CD4-positive, CD25-positive, alpha-beta regulatory T cell (primary cell): ENCODE results near the gene AKR1C3. TPM values are rescaled to one million over a fixed set of nuclear protein-coding genes. Genes with fewer than 3 reads are reported as not detected.

Source experiments
- ATAC-seq, 2 donors: fragments of 150-1000 bp; cut with Tn5 transposase; one replicate each; pipeline ENCODE4 v1.10.0; 2021; ENCODE audit warnings: low read depth in 2 of 2, moderate number of reproducible peaks in 2 of 2, moderate library complexity in 1 of 2
- DNase-seq, 3 donors: peaks; one replicate each; pipeline versions ENCODE4 v3.0.0 to v3.0.0-alpha.2; 2012 to 2022; ENCODE audit warnings: mixed read lengths in 1 of 3
- H3K27ac ChIP-seq: one replicate; pipeline ENCODE4 v1.7.0; 2013; ENCODE audit warnings: mild to moderate bottlenecking, low read length; ENCODE audit not compliant: insufficient read depth, poor library complexity, severe bottlenecking
- H3K27me3 ChIP-seq: one replicate; pipeline ENCODE4 v1.7.0; 2013; ENCODE audit warnings: low read length; ENCODE audit not compliant: control insufficient read depth, insufficient read depth
- H3K36me3 ChIP-seq: one replicate; pipeline ENCODE4 v1.7.0; 2013; ENCODE audit warnings: mild to moderate bottlenecking, low read length, moderate library complexity; ENCODE audit not compliant: control insufficient read depth, insufficient read depth
- H3K4me1 ChIP-seq: 2 replicates; pipeline ENCODE4 v1.7.0; 2013; ENCODE audit warnings: mild to moderate bottlenecking, low read length; ENCODE audit not compliant: insufficient read depth, control insufficient read depth, poor library complexity, severe bottlenecking
- H3K4me3 ChIP-seq: one replicate; pipeline ENCODE4 v1.7.0; 2013; ENCODE audit warnings: low read depth, mild to moderate bottlenecking, low read length, moderate library complexity
- H3K9me3 ChIP-seq, 2 experiments: 1 replicate in 1 of 2; 2 replicates in 1 of 2; pipeline ENCODE4 v1.7.0; 2013; ENCODE audit warnings: low read length in 2 of 2, mild to moderate bottlenecking in 1 of 2, moderate library complexity in 1 of 2; ENCODE audit not compliant: control insufficient read depth in 2 of 2
- H3K27ac Mint-ChIP-seq, 3 donors: one replicate each; pipeline ENCODE4 v1.8.0; 2020 to 2022; ENCODE audit warnings: mild to moderate bottlenecking in 3 of 3, mixed read lengths in 3 of 3, moderate library complexity in 2 of 3
- H3K27me3 Mint-ChIP-seq: one replicate; pipeline ENCODE4 v1.8.0; 2022; ENCODE audit warnings: mild to moderate bottlenecking, mixed read lengths
- H3K36me3 Mint-ChIP-seq: one replicate; pipeline ENCODE4 v1.8.0; 2020; ENCODE audit warnings: mixed read lengths
- H3K4me1 Mint-ChIP-seq, 4 donors: one replicate each; pipeline ENCODE4 v1.8.0; 2020 to 2022; ENCODE audit warnings: mixed read lengths in 4 of 4, mild to moderate bottlenecking in 1 of 4
- H3K4me3 Mint-ChIP-seq, 4 donors: one replicate each; pipeline ENCODE4 v1.8.0; 2020 to 2022; ENCODE audit warnings: mild to moderate bottlenecking in 4 of 4, mixed read lengths in 4 of 4, moderate library complexity in 3 of 4
- H3K9me3 Mint-ChIP-seq, 7 donors: one replicate each; pipeline ENCODE4 v1.8.0; 2020 to 2022; ENCODE audit warnings: mixed read lengths in 7 of 7, mild to moderate bottlenecking in 3 of 7, moderate library complexity in 2 of 7
- polyA plus RNA-seq, 4 donors: library from polyadenylated mRNA; unstranded; fragments of 300-500 nt; fragmentation: Illumina TruSeq; gene quantifications; one replicate each; pipeline ENCODE4 v1.2.3, GENCODE V29; 2021
- total RNA-seq: library from RNA; stranded (reverse); gene quantifications from one replicate; pipeline ENCODE4 v1.2.3, GENCODE V29; 2022

AKR1C3 gene
- total and polyA plus RNA-seq, 5 donors from 2014 or later: 7.4 to 49.6 (median 12.3) TPM

- H3K36me3 ChIP-seq: no peaks in the 10 kb centered on the region
- no peaks in the 10 kb centered on the region for H3K4me1 Mint-ChIP-seq
- ATAC-seq (no peak), DNase-seq (no peak)
- no peak overlapping the region for H3K27ac Mint-ChIP-seq
- H3K27ac ChIP-seq: no peak overlapping the region
- H3K36me3 Mint-ChIP-seq: no peaks in the 10 kb centered on the region
- H3K4me1 ChIP-seq: no peaks in the 10 kb centered on the region
- no peak overlapping the region for H3K4me3 ChIP-seq
- H3K27me3 Mint-ChIP-seq: no peaks in the 10 kb centered on the region
- peaks cover 0 to 5% of the 10 kb centered on the region in 2 experiments for H3K9me3 ChIP-seq
- peaks cover 0 to 14% (median 4%) of the 10 kb centered on the region in 7 donors for H3K9me3 Mint-ChIP-seq
- no peak overlapping the region for H3K4me3 Mint-ChIP-seq
- no peaks in the 10 kb centered on the region for H3K27me3 ChIP-seq
These were observed 53.2 kb downstream of the AKR1C3 start for GRCh38 chr10:5147255-5147980.

GRCh38 chr10:5147981-5148677 is 53.9 kb downstream of the AKR1C3 start:
- Histone ChIP-seq H3K27ac (no peak overlapping the region), H3K27me3 (no peaks in the 10 kb centered on the region), H3K4me3 (no peak overlapping the region), H3K4me1 (no peaks in the 10 kb centered on the region), H3K36me3 (no peaks in the 10 kb centered on the region), H3K9me3 (peaks cover 0 to 5% of the 10 kb centered on the region in 2 experiments)
- Mint-ChIP-seq H3K4me1 (no peaks in the 10 kb centered on the region), H3K9me3 (peaks cover 0 to 14% (median 4%) of the 10 kb centered on the region in 7 donors), H3K4me3 (no peak overlapping the region), H3K36me3 (no peaks in the 10 kb centered on the region), H3K27me3 (no peaks in the 10 kb centered on the region), H3K27ac (no peak overlapping the region)
- DNase-seq (no peak), ATAC-seq (no peak)

GRCh38 chr10:5148678-5149032 is 54.4 kb downstream of the AKR1C3 start:
- Histone ChIP-seq H3K4me1 (no peaks in the 10 kb centered on the region), H3K4me3 (no peak overlapping the region), H3K9me3 (peaks cover 0 to 5% of the 10 kb centered on the region in 2 experiments), H3K36me3 (no peaks in the 10 kb centered on the region), H3K27ac (no peak overlapping the region), H3K27me3 (no peaks in the 10 kb centered on the region)
- no peak overlapping the region for H3K27ac Mint-ChIP-seq
- H3K27me3 Mint-ChIP-seq: no peaks in the 10 kb centered on the region
- H3K36me3 Mint-ChIP-seq: no peaks in the 10 kb centered on the region
- H3K4me3 Mint-ChIP-seq: no peak overlapping the region
- H3K4me1 Mint-ChIP-seq: no peaks in the 10 kb centered on the region
- DNase-seq (no peak), ATAC-seq (no peak)
- H3K9me3 Mint-ChIP-seq: peaks cover 0 to 14% (median 3%) of the 10 kb centered on the region in 7 donors

- H3K4me1 ChIP-seq: no peaks in the 10 kb centered on the region
- H3K9me3 ChIP-seq: peaks cover 0 to 5% of the 10 kb centered on the region in 2 experiments
- Mint-ChIP-seq H3K36me3 (no peaks in the 10 kb centered on the region), H3K4me3 (no peak overlapping the region), H3K4me1 (no peaks in the 10 kb centered on the region), H3K27ac (peak overlapping the region in 1 of 3 donors; percentile 21), H3K9me3 (peaks cover 0 to 14% (median 3%) of the 10 kb centered on the region in 7 donors), H3K27me3 (no peaks in the 10 kb centered on the region)
- no peak overlapping the region for H3K4me3 ChIP-seq
- H3K27me3 ChIP-seq: no peaks in the 10 kb centered on the region
- H3K27ac ChIP-seq: no peak overlapping the region
- H3K36me3 ChIP-seq: no peaks in the 10 kb centered on the region
- ATAC-seq (no peak), DNase-seq (no peak)
These were observed 56.9 kb downstream of the AKR1C3 start for GRCh38 chr10:5151076-5151475.

- H3K27ac ChIP-seq: no peak overlapping the region
- Mint-ChIP-seq H3K4me3 (no peak overlapping the region), H3K27ac (no peak overlapping the region), H3K36me3 (peaks cover 4% of the 10 kb centered on the region), H3K4me1 (no peaks in the 10 kb centered on the region), H3K27me3 (peaks cover 4% of the 10 kb centered on the region), H3K9me3 (peaks cover 0 to 9% (median 0%) of the 10 kb centered on the region in 7 donors)
- H3K27me3 ChIP-seq: no peaks in the 10 kb centered on the region
- peaks cover 0 to 2% of the 10 kb centered on the region in 2 experiments for H3K9me3 ChIP-seq
- no peaks in the 10 kb centered on the region for H3K36me3 ChIP-seq
- no peaks in the 10 kb centered on the region for H3K4me1 ChIP-seq
- no peak for DNase-seq
- no peak for ATAC-seq
- H3K4me3 ChIP-seq: no peak overlapping the region
These were observed 61.7 kb downstream of the AKR1C3 start for GRCh38 chr10:5155951-5156350.

Other genes with a start within 250 kb of the AKR1C3 start
- gene AKR1C1, start 131.0 kb upstream of the AKR1C3 start, total RNA-seq: 1.4 TPM
- gene AKR1C1, start 131.0 kb upstream of the AKR1C3 start, polyA plus RNA-seq: 1 to 10 TPM in 1 of 4 donors, under 1 TPM in 2, not detected in 1; 0.14 to 1.5 (median 0.29) TPM
- gene AKR1C2, start 90.6 kb upstream of the AKR1C3 start, total RNA-seq: not detected
- not detected for gene AKR1C2, start 90.6 kb upstream of the AKR1C3 start, polyA plus RNA-seq
- 3.2 TPM for gene AKR1C8, start 90.7 kb downstream of the AKR1C3 start, total RNA-seq
- under 1 TPM in 2 of 4 donors, not detected in 2; 0.52 to 0.67 TPM for gene AKR1C8, start 90.7 kb downstream of the AKR1C3 start, polyA plus RNA-seq
- not detected for gene AKR1C4, start 102.4 kb downstream of the AKR1C3 start, total RNA-seq
- gene AKR1C4, start 102.4 kb downstream of the AKR1C3 start, polyA plus RNA-seq: not detected